Ovary (tissue), 9 donors: ENCODE results near the gene ARL10. TPM values are rescaled to one million over a fixed set of nuclear protein-coding genes. Genes with fewer than 3 reads are reported as not detected.

Experiments
- DNase-seq, 5 donors: peaks; one replicate each; pipeline ENCODE4 v3.0.0-alpha.2; 2019 to 2020
- H3K27ac ChIP-seq, 2 donors: fragments of 200-600 bp; one replicate each; pipeline versions ENCODE4 v1.5.1 to v1.8.0; 2019 to 2022
- H3K27me3 ChIP-seq: fragments of 200-600 bp; one replicate; pipeline ENCODE4 v1.8.0; 2022
- H3K36me3 ChIP-seq: fragments of 200-600 bp; sonication (generic); one replicate; pipeline ENCODE4 v1.5.1; 2019
- H3K4me1 ChIP-seq: one replicate; pipeline ENCODE4 v1.8.1; 2013; ENCODE audit warnings: mild to moderate bottlenecking, moderate library complexity; ENCODE audit not compliant: insufficient read depth
- H3K4me3 ChIP-seq: fragments of 200-600 bp; sonication (generic); one replicate; pipeline ENCODE4 v1.5.1; 2017
- H3K9me3 ChIP-seq, 2 donors: fragments of 200-600 bp in 1 of 2; sonication (generic) in 1 of 2; one replicate each; pipeline versions ENCODE4 v1.5.1 to v1.8.1; 2013 to 2019; ENCODE audit warnings: mild to moderate bottlenecking in 1 of 2, moderate library complexity in 1 of 2
- CTCF ChIP-seq, 3 donors: fragments of 450-650 bp in 2 of 3; fragments of 200-600 bp in 1 of 3; IDR thresholded peaks; one replicate each; pipeline versions ENCODE4 v1.5.1 to v1.8.0; 2016 to 2022; ENCODE audit warnings: antibody characterized with exemption in 3 of 3, mild to moderate bottlenecking in 1 of 3
- EP300 ChIP-seq: sonication (generic); formaldehyde crosslinking; IDR thresholded peaks from one replicate; pipeline ENCODE4 v1.6.1; 2017; ENCODE audit warnings: antibody characterized with exemption
- POLR2A ChIP-seq: fragments of 450-650 bp; IDR thresholded peaks from one replicate; pipeline ENCODE4 v1.6.1; 2017; ENCODE audit warnings: antibody characterized with exemption, mild to moderate bottlenecking, moderate library complexity
- WGBS, 3 donors: extraction: QIAGEN DNeasy Blood & Tissue Kit in 1 of 3; methylation state at CpG; one replicate each; pipeline versions ENCODE4 v1.1.5 to v1.1.7; 2013 to 2017; 5-methylcytosine and 5-hydroxymethylcytosine counted together
- intact Hi-C, 4 donors: fragments of 100-400 bp; cut with DNase I; formaldehyde crosslinking; loops; one replicate each; pipeline versions ENCODE4 v1.11.0 to v1.15.1; 2022 to 2023
- polyA plus RNA-seq, 2 donors: library from polyadenylated mRNA; stranded (reverse); fragments of 200-250 nt in 1 of 2; fragments of 350-450 nt in 1 of 2; fragmentation: Illumina TruSeq in 1 of 2; extraction: RNeasy Lipid Tissue Mini Kit (QIAGEN cat#74804) in 1 of 2; gene quantifications; one replicate each; pipeline ENCODE4 v1.2.3, GENCODE V29; 2013 to 2014
- total RNA-seq, 7 donors: library from RNA; depleted of rRNA in 2 of 7; stranded (reverse); fragments of >200 nt in 2 of 7; fragmentation: NEBNext Ultra II Directional in 3 of 7; extraction: Animal tissue kit (Norgen Biotek cat#: 25700) in 3 of 7; gene quantifications; one replicate each; pipeline versions ENCODE4 v1.1.0 to v1.2.4, GENCODE V29; 2016 to 2023
- donor health status: DM: no; HTN: no; CAD: no; lungs with moderate emphysema.
- donor health status: DM: no; HTN: no; CAD: no.
- donor health status: Bipolar disorder and iron deficiency.
- donor health status: DM: yes; HTN: yes; CAD: no.
- donor health status: DM: no; HTN: no; CAD: no.
- donor health status: DM: yes; HTN: yes; CAD: no.

Gene ARL10
- total and polyA plus RNA-seq, 9 donors = 4.0 to 26.7 (median 17.7) TPM

DNA sequence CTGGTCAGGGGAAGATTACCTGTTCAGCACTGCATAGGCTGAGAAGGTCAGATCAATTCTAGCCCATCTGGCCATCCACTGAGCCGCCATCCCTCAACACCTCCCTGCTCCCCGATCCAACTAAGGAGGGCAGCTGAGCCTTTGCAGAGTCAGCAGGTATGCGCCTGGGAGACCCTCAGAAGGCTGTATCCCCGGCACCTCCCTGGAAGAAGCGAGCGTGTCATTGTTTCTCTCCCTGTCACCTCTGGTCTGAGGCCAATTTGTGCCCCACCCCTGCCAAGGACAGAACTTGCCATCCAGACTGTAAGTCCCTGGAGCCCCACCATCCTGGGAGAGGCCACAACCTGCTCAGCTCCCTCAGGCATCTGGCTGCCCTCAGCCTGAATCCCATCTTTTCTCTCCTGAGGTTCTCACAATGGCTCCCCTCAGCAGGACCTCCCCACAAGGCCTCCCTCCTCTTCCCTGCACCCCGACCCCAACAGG is 48.5 kb downstream of the ARL10 start:
- no peaks in the 10 kb centered on the region for H3K9me3 ChIP-seq
- H3K27me3 ChIP-seq = no peaks in the 10 kb centered on the region
- TF ChIP-seq POLR2A = no peak
- no peak for TF ChIP-seq CTCF (IDR thresholded peaks at IDR 0.05)
- TF ChIP-seq EP300 = no peak
- H3K4me1 ChIP-seq = peaks cover 8% of the 10 kb centered on the region
- intact Hi-C loops = loop anchor here in 1 of 4 donors (10.0 kb wide), 1 partner anchor 131 kb away; the partner anchor contains the start of gene CDHR2
- no peak overlapping the region for H3K4me3 ChIP-seq
- DNase-seq = no peak
- H3K27ac ChIP-seq = peak overlapping the region in 1 of 2 donors; percentile 45
- H3K36me3 ChIP-seq = no peaks in the 10 kb centered on the region
- 79 to 86% (median 85%) methylated on average over 7 of the region's 7 CpGs for WGBS, 3 donors

GRCh38 chr5:176414704-176415103 is 49.4 kb downstream of the ARL10 start:
- H3K4me3 ChIP-seq = no peak overlapping the region
- no peak for TF ChIP-seq CTCF (IDR thresholded peaks at IDR 0.05)
- no peak for TF ChIP-seq EP300
- no peak for TF ChIP-seq POLR2A
- DNase-seq = no peak
- WGBS, 3 donors = 41 to 65% (median 62%) methylated on average over 3 of the region's 3 CpGs
- peak overlapping the region in 1 of 2 donors; percentile 89 for H3K27ac ChIP-seq
- H3K27me3 ChIP-seq = no peaks in the 10 kb centered on the region
- no peaks in the 10 kb centered on the region for H3K9me3 ChIP-seq
- H3K4me1 ChIP-seq = peaks cover 8% of the 10 kb centered on the region
- intact Hi-C loops = loop anchor here in 2 of 4 donors (5.0 to 10.0 kb wide), 2 partner anchors 130 to 233 kb away; partner anchors contain the start of genes CDHR2 (in 1 of the 2) and TSPAN17 (in 1 of the 2)
- H3K36me3 ChIP-seq = no peaks in the 10 kb centered on the region

DNA sequence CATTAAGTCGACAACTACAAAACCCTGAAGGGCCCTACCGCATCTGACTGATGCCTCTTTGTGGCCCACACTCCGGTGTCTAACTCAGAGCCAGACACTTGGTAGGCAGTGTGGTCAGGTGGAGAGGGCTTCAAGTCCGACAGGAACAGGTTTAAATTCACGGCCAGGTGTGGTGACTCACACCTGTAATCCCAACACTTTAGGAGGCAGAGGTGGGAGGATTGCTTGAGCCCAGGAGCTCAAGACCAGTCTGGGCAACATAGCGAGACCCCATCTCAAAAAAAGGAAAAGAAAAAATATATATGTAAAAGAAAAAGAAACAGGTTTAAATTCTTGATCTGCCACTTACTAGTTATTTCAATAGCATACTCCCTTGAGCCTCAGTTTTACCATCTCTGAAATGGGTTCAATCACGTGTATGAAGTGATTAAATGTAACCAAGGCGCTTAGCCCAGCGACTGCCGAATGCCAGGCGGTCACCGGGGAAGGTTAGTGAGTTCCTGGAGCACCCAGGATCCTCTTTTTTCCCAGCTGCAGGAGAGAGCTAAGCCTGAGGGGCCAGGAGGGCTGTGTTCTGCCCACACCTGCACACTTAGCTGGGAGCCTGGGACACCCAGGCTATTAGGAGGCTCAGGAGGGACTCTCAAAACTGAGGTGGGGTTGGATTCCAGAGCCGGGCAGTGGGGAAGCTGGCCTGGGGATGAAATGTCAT is 50.1 kb downstream of the ARL10 start:
- no peaks in the 10 kb centered on the region for H3K27me3 ChIP-seq
- H3K4me3 ChIP-seq = peak overlapping the region; percentile 100
- no peaks in the 10 kb centered on the region for H3K36me3 ChIP-seq
- TF ChIP-seq POLR2A (no peak), EP300 (no peak), CTCF (IDR thresholded peaks at IDR 0.05) (no peak)
- intact Hi-C loops = loop anchor here in 2 of 4 donors (5.0 to 10.0 kb wide), 2 partner anchors 129 to 232 kb away; partner anchors contain the start of genes CDHR2 (in 1 of the 2) and TSPAN17 (in 1 of the 2)
- WGBS, 3 donors = 49 to 62% (median 50%) methylated on average over 13 of the region's 13 CpGs
- H3K27ac ChIP-seq = peak overlapping the region; percentile 86 to 89
- no peaks in the 10 kb centered on the region for H3K9me3 ChIP-seq
- no peak for DNase-seq
- H3K4me1 ChIP-seq = peaks cover 8% of the 10 kb centered on the region

DNA sequence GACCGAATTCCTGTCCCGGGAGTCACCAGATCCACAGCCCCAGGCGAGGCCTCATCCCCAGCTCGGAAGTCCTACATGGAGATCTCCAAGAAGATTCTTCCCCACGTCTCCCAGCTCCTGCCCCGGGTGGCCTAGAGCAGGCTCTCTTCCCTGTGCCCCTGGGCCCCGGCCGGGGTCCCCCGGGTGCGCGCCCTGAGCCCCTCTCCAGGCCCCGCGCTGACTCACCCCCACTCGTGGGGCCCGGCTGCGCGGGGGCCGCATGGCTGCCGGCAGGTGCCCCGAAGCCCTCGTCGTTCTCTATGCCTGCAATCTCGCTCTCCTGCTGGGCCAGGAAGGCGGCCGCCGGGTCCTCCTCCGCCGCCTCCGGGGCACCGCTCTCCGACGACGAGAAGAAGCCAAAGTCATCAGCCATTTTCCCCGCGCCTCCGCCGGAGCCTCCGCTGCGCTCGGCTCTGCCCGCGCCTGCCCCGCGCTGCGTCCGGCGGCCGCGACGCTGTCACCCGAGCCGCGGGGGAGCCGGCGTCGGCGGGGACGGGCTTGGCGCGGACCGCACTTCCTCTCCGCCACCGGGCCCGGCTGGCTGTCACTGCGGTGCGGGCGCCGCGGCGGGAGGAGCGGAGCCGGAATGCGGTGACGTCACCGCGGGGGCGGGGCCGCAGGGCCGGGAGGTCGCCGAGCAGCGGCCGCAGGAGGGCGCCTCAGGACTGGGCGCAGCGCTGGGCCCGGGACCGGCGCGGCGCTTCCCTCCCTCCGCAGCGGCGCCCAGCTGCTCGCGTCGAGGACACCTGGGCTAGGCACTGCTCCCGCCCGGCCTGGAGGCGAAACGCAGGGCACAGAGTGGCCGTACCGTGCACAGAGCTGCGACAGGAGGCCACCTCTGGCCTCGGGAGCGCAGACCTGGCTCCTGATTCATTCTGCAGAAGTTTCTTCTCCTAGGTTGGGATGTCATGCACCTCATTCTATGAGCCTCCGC is 51.0 kb downstream of the ARL10 start, which contains the start of gene CLTB:
CLTB (minus strand) TSS at position 588 of the 973 bp plus-strand sequence; CDS start at position 412, 176 bp downstream.
- Histone ChIP-seq H3K36me3 (no peaks in the 10 kb centered on the region), H3K27ac (peak within 1 kb of the TSS; percentile 86 to 89), H3K9me3 (no peaks in the 10 kb centered on the region), H3K4me3 (peak within 1 kb of the TSS; percentile 100), H3K4me1 (peaks cover 8% of the 10 kb centered on the region), H3K27me3 (no peaks in the 10 kb centered on the region)
- intact Hi-C loops = loop anchor here in 2 of 4 donors (1.0 to 10.0 kb wide), 3 partner anchors 32 to 231 kb away; partner anchors contain the start of genes CDHR2 (in 1 of the 2), FAF2 (in 1 of the 2) and TSPAN17 (in 1 of the 2)
- DNase-seq = peak; percentile 88 to 97 (median 93)
- TF ChIP-seq EP300 = no peak
- peak; percentile 52 to 97 (median 94) for TF ChIP-seq CTCF (IDR thresholded peaks at IDR 0.05)
- peak; percentile 93 for TF ChIP-seq POLR2A
- WGBS, 3 donors = 1 to 2% (median 1%) methylated on average over 62 to 107 of the region's 107 CpGs
